H9 (cell line): ENCODE results near the gene GLRA1. TPM values are rescaled to one million over a fixed set of nuclear protein-coding genes. Genes with fewer than 3 reads are reported as not detected.

Source experiments
- DNase-seq: peaks from one replicate; pipeline ENCODE4 v3.0.0-alpha.2; 2017
- H2AFZ ChIP-seq: one replicate; pipeline ENCODE4 v1.6.1; 2013; ENCODE audit warnings: mild to moderate bottlenecking, low read length, control low read depth, moderate library complexity
- H2AK5ac ChIP-seq: 2 replicates; pipeline ENCODE4 v1.6.1; 2013; ENCODE audit warnings: low read length, control low read depth, mixed read lengths; ENCODE audit not compliant: insufficient read length
- H2BK120ac ChIP-seq: one replicate; pipeline ENCODE4 v1.6.1; 2013; ENCODE audit warnings: low read depth, mild to moderate bottlenecking, low read length, control low read depth, inconsistent platforms; ENCODE audit not compliant: poor library complexity, severe bottlenecking
- H2BK12ac ChIP-seq: 2 replicates; pipeline ENCODE4 v1.6.1; 2013; ENCODE audit warnings: low read length, control low read depth, mixed read lengths, low read depth; ENCODE audit not compliant: insufficient read length
- H2BK15ac ChIP-seq: 2 replicates; pipeline ENCODE4 v1.6.1; 2013; ENCODE audit warnings: low read depth, low read length, control low read depth
- H2BK20ac ChIP-seq: one replicate; pipeline ENCODE4 v1.6.1; 2013; ENCODE audit warnings: low read depth, mild to moderate bottlenecking, low read length, control low read depth, inconsistent platforms; ENCODE audit not compliant: poor library complexity, severe bottlenecking
- H2BK5ac ChIP-seq: 2 replicates; pipeline ENCODE4 v1.6.1; 2013; ENCODE audit warnings: low read length, control low read depth, mixed read lengths; ENCODE audit not compliant: insufficient read length
- H3K14ac ChIP-seq: 2 replicates; pipeline ENCODE4 v1.6.1; 2013; ENCODE audit warnings: low read length, control low read depth; ENCODE audit not compliant: insufficient read depth
- H3K18ac ChIP-seq: 2 replicates; pipeline ENCODE4 v1.6.1; 2013; ENCODE audit warnings: low read depth, mild to moderate bottlenecking, mixed read lengths, low read length, control low read depth; ENCODE audit not compliant: insufficient read length
- H3K23ac ChIP-seq: 2 replicates; pipeline ENCODE4 v1.6.1; 2013; ENCODE audit warnings: low read length, control low read depth, mixed read lengths, low read depth; ENCODE audit not compliant: insufficient read length
- H3K23me2 ChIP-seq: 2 replicates; pipeline ENCODE4 v1.6.1; 2013; ENCODE audit warnings: low read depth, mild to moderate bottlenecking, mixed read lengths, low read length, control low read depth; ENCODE audit not compliant: insufficient read length, poor library complexity, severe bottlenecking
- H3K27ac ChIP-seq: 2 replicates; pipeline ENCODE4 v1.5.1; 2013; ENCODE audit warnings: low read length, control low read depth, mixed read lengths, low read depth; ENCODE audit not compliant: insufficient read length
- H3K27me3 ChIP-seq: 2 replicates; pipeline ENCODE4 v1.6.1; 2013; ENCODE audit warnings: low read length, control low read depth, inconsistent platforms; ENCODE audit not compliant: insufficient read depth
- H3K4ac ChIP-seq: 2 replicates; pipeline ENCODE4 v1.6.1; 2013; ENCODE audit warnings: low read depth, mild to moderate bottlenecking, control low read depth, inconsistent platforms, low read length, moderate library complexity
- H3K4me1 ChIP-seq: 2 replicates; pipeline ENCODE4 v1.6.1; 2013; ENCODE audit warnings: low read length, control low read depth, inconsistent platforms; ENCODE audit not compliant: insufficient read depth
- H3K4me2 ChIP-seq: 2 replicates; pipeline ENCODE4 v1.6.1; 2013; ENCODE audit warnings: low read length, control low read depth, mixed read lengths; ENCODE audit not compliant: insufficient read length, insufficient read depth
- H3K56ac ChIP-seq: 2 replicates; pipeline ENCODE4 v1.6.1; 2013; ENCODE audit warnings: low read depth, mild to moderate bottlenecking, mixed read lengths, low read length, control low read depth; ENCODE audit not compliant: insufficient read length
- H3K79me1 ChIP-seq: 2 replicates; pipeline ENCODE4 v1.6.1; 2013; ENCODE audit warnings: low read depth, mild to moderate bottlenecking, moderate library complexity, low read length, control low read depth, inconsistent platforms; ENCODE audit not compliant: insufficient read depth, poor library complexity, severe bottlenecking
- H3K79me2 ChIP-seq: 2 replicates; pipeline ENCODE4 v1.6.1; 2013; ENCODE audit warnings: low read length, control low read depth, inconsistent platforms; ENCODE audit not compliant: insufficient read depth
- H3K9ac ChIP-seq: 2 replicates; pipeline ENCODE4 v1.6.1; 2013; ENCODE audit warnings: low read length, control low read depth, mixed read lengths; ENCODE audit not compliant: insufficient read length; ENCODE audit errors: extremely low read depth
- H3K9me3 ChIP-seq: one replicate; pipeline ENCODE4 v1.6.1; 2013; ENCODE audit warnings: low read depth, low read length, inconsistent platforms; ENCODE audit not compliant: control insufficient read depth
- H3T11ph ChIP-seq: one replicate; pipeline ENCODE4 v1.6.1; 2013; ENCODE audit warnings: mild to moderate bottlenecking, low read length, control low read depth, inconsistent platforms
- H4K20me1 ChIP-seq: one replicate; pipeline ENCODE4 v1.6.1; 2013; ENCODE audit not compliant: control insufficient read depth, insufficient read length, insufficient read depth
- H4K5ac ChIP-seq: 2 replicates; pipeline ENCODE4 v1.6.1; 2013; ENCODE audit warnings: low read depth, mild to moderate bottlenecking, mixed read lengths, low read length, control low read depth; ENCODE audit not compliant: insufficient read length
- H4K8ac ChIP-seq: replicated peaks from 2 replicates; pipeline ENCODE4 v1.6.1; 2013; ENCODE audit warnings: low read length, control low read depth, mixed read lengths, low read depth; ENCODE audit not compliant: insufficient read length
- H4K91ac ChIP-seq: 2 replicates; pipeline ENCODE4 v1.6.1; 2013; ENCODE audit warnings: low read depth, mild to moderate bottlenecking, moderate library complexity, mixed read lengths, low read length, control low read depth; ENCODE audit not compliant: insufficient read length
- H3K27ac Mint-ChIP-seq, 3 experiments: 2 replicates in 2 of 3; 3 replicates in 1 of 3; pipeline ENCODE4 v1.8.0; 2020 to 2021; ENCODE audit warnings: mixed read lengths in 3 of 3, mild to moderate bottlenecking in 1 of 3, moderate library complexity in 1 of 3
- H3K27me3 Mint-ChIP-seq: 2 replicates; pipeline ENCODE4 v1.8.0; 2021; ENCODE audit warnings: low read depth, mild to moderate bottlenecking, moderate library complexity, mixed read lengths
- H3K36me3 Mint-ChIP-seq, 3 experiments: 2 replicates in 2 of 3; 3 replicates in 1 of 3; pipeline ENCODE4 v1.8.0; 2020 to 2021; ENCODE audit warnings: low read depth in 3 of 3, mixed read lengths in 3 of 3; ENCODE audit not compliant: insufficient read depth in 1 of 3
- H3K4me1 Mint-ChIP-seq, 2 experiments: 2 replicates each; pipeline ENCODE4 v1.8.0; 2020; ENCODE audit warnings: mixed read lengths in 2 of 2
- H3K4me3 Mint-ChIP-seq, 2 experiments: 2 replicates in 1 of 2; 3 replicates in 1 of 2; pipeline ENCODE4 v1.8.0; 2020 to 2021; ENCODE audit warnings: mild to moderate bottlenecking in 2 of 2, mixed read lengths in 2 of 2, moderate library complexity in 1 of 2
- H3K9me3 Mint-ChIP-seq, 2 experiments: 2 replicates in 1 of 2; 3 replicates in 1 of 2; pipeline ENCODE4 v1.8.0; 2020; ENCODE audit warnings: mild to moderate bottlenecking in 2 of 2, mixed read lengths in 2 of 2, moderate library complexity in 1 of 2
- CTCF ChIP-seq: fragments of 200-600 bp; sonication (generic); conservative IDR thresholded peaks from 3 replicates; pipeline ENCODE4 v1.8.0; 2021; ENCODE audit warnings: antibody characterized with exemption, mild to moderate bottlenecking
- WGBS: extraction: QIAGEN DNeasy Blood & Tissue Kit; methylation state at CpG from one replicate; pipeline ENCODE4 v1.1.7; 2013; ENCODE audit warnings: missing lambda C conversion rate, low lambda C conversion rate, mixed read lengths; ENCODE audit not compliant: insufficient read length; ENCODE audit errors: extremely low coverage; 5-methylcytosine and 5-hydroxymethylcytosine counted together
- total RNA-seq: library from RNA; stranded (reverse); gene quantifications from 2 replicates; pipeline ENCODE4 v1.2.1, GENCODE V29; 2021

Gene GLRA1
- total RNA-seq, 1 experiment from 2014 or later: not detected

- Histone ChIP-seq H3K79me1 (no peaks in the 10 kb centered on the region), H2AFZ (no peak overlapping the region), H3K4me1 (no peaks in the 10 kb centered on the region; the same call in 1 of the 2 replicates), H3K79me2 (no peaks in the 10 kb centered on the region), H3K27me3 (peaks cover 9% of the 10 kb centered on the region; the same call in 1 of the 2 replicates), H3K56ac (no peak overlapping the region), H3K18ac (no peak overlapping the region), H2BK5ac (no peak overlapping the region), H3K4ac (no peak overlapping the region), H3K23ac (no peak overlapping the region), H3K23me2 (no peaks in the 10 kb centered on the region), H3K9me3 (no peaks in the 10 kb centered on the region), H4K20me1 (no peaks in the 10 kb centered on the region), H4K5ac (no peak overlapping the region), H3K9ac (no peak overlapping the region), H4K91ac (no peak overlapping the region), H2BK12ac (no peak overlapping the region), H4K8ac (no peak overlapping the region), H2BK15ac (no peak overlapping the region), H2AK5ac (no peak overlapping the region), H3K27ac (no peak overlapping the region), H3K14ac (no peak overlapping the region), H2BK120ac (no peak overlapping the region), H3K4me2 (no peak overlapping the region), H2BK20ac (no peak overlapping the region), H3T11ph (no peak overlapping the region)
- no peak for DNase-seq
- Mint-ChIP-seq H3K4me1 (peaks cover 16 to 29% of the 10 kb centered on the region in 2 experiments), H3K36me3 (no peaks in the 10 kb centered on the region), H3K9me3 (no peaks in the 10 kb centered on the region; a peak in 1 of 5 replicates), H3K27ac (no peak overlapping the region), H3K27me3 (peaks cover 99% of the 10 kb centered on the region), H3K4me3 (no peak overlapping the region)
- no peak for TF ChIP-seq CTCF
- no CpG with 5 or more reads among the region's 3 CpGs for WGBS
These were observed 12.3 kb downstream of the GLRA1 start for GRCh38 chr5:151912360-151912759.
